ENCODE measurements around the gene SERBP1. TPM values are rescaled to one million over a fixed set of nuclear protein-coding genes. Genes with fewer than 3 reads are reported as not detected.

Gene SERBP1
- total and polyA plus RNA-seq, 2 of the 8 experiments (the other 6 are each of a cell fraction or from before 2014, with no cell fraction given): 229 to 536 TPM

- H3K4ac ChIP-seq (replicated peaks; ENCODE audit: insufficient read length, low read depth, low read length): no peak overlapping the region
- CTCF ChIA-PET (ENCODE audit: partially characterized antibody): interaction anchor here (0.7 to 1.4 kb wide), 4 partner anchors 20 to 152 kb away, joined by 3 to 7 read pairs (median 3); no protein-coding TSS in a partner anchor
- TF ChIP-seq, protein P1, sequence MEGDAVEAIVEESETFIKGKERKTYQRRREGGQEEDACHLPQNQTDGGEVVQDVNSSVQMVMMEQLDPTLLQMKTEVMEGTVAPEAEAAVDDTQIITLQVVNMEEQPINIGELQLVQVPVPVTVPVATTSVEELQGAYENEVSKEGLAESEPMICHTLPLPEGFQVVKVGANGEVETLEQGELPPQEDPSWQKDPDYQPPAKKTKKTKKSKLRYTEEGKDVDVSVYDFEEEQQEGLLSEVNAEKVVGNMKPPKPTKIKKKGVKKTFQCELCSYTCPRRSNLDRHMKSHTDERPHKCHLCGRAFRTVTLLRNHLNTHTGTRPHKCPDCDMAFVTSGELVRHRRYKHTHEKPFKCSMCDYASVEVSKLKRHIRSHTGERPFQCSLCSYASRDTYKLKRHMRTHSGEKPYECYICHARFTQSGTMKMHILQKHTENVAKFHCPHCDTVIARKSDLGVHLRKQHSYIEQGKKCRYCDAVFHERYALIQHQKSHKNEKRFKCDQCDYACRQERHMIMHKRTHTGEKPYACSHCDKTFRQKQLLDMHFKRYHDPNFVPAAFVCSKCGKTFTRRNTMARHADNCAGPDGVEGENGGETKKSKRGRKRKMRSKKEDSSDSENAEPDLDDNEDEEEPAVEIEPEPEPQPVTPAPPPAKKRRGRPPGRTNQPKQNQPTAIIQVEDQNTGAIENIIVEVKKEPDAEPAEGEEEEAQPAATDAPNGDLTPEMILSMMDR (IDR thresholded peaks at IDR 0.05; ENCODE audit: control extremely low read depth in 1 of 3, insufficient read depth in 1 of 3, low read depth in 1 of 3, low read length in 3 of 3): no peak
- TF ChIP-seq ZNF274 (IDR thresholded peaks at IDR 0.05; ENCODE audit: borderline replicate concordance, extremely low read depth, low read length) (no peak), RXRA (IDR thresholded peaks at IDR 0.05; ENCODE audit: insufficient read depth, low read depth, low read length) (no peak), KDM1A (IDR thresholded peaks at IDR 0.05; ENCODE audit: borderline replicate concordance, low read length) (no peak), RAD21 (IDR thresholded peaks at IDR 0.05 in 1 of 2, conservative IDR thresholded peaks at IDR 0.05 in 1 of 2; ENCODE audit: low read depth in 2 of 2, low read length in 2 of 2) (no peak), CREB1 (IDR thresholded peaks at IDR 0.05) (no peak), CTBP2 (IDR thresholded peaks at IDR 0.05; ENCODE audit: borderline replicate concordance, insufficient read depth, insufficient read length, low read length) (no peak), FOSL1 (IDR thresholded peaks at IDR 0.05; ENCODE audit: insufficient read depth, low read depth, low read length) (no peak), NANOG (IDR thresholded peaks at IDR 0.05; ENCODE audit: insufficient read depth, low read depth, low read length, poor library complexity, severe bottlenecking) (no peak), POLR2AphosphoS5 (IDR thresholded peaks at IDR 0.05; ENCODE audit: low read depth, low read length) (no peak), CBX8 (IDR thresholded peaks at IDR 0.05; ENCODE audit: borderline replicate concordance, low read depth, low read length) (no peak)
Observed at GRCh38 chr1:67368046-67368514, 62.1 kb downstream of the SERBP1 start.

More at GRCh38 chr1:67368046-67368514, 62.1 kb downstream of the SERBP1 start:
- Histone ChIP-seq H4K20me1 (replicated peaks in 1 of 2; ENCODE audit: control insufficient read depth in 1 of 2, insufficient read depth in 2 of 2, low read length in 2 of 2) (no peaks in the 10 kb centered on the region), H3K18ac (ENCODE audit: extremely low read depth, low read length) (no peak overlapping the region), H4K8ac (ENCODE audit: extremely low read depth, insufficient read depth, low read length) (no peak overlapping the region), H3K79me1 (ENCODE audit: low read depth, low read length) (no peaks in the 10 kb centered on the region), H3K56ac (replicated peaks; ENCODE audit: insufficient read length, low read depth, low read length) (no peak overlapping the region), H2BK120ac (replicated peaks; ENCODE audit: low read depth, low read length) (no peak overlapping the region), H3K36me3 (ENCODE audit: control insufficient read depth in 2 of 4, insufficient read depth in 4 of 4, low read length in 3 of 4) (no peaks in the 10 kb centered on the region), H3K4me1 (replicated peaks in 1 of 4; ENCODE audit: control insufficient read depth in 3 of 4, insufficient read depth in 4 of 4, low read length in 3 of 4) (peaks cover 0 to 3% (median 1%) of the 10 kb centered on the region in 4 experiments; a peak in 2 of 7 replicates), H3K9ac (replicated peaks in 1 of 4; ENCODE audit: extremely low read depth in 1 of 4, low read depth in 3 of 4, low read length in 3 of 4) (no peak overlapping the region), H2BK20ac (ENCODE audit: low read length) (no peak overlapping the region), H2BK15ac (ENCODE audit: low read length) (no peak overlapping the region), H3K23ac (ENCODE audit: insufficient read length) (no peak overlapping the region), H2AFZ (ENCODE audit: low read length) (no peak overlapping the region), H4K5ac (ENCODE audit: insufficient read length, low read depth, low read length) (no peak overlapping the region), H3K23me2 (ENCODE audit: low read depth, low read length) (no peaks in the 10 kb centered on the region), H3K4me3 (ENCODE audit: extremely low read depth in 1 of 4, insufficient read depth in 2 of 4, low read depth in 3 of 4, low read length in 4 of 4) (no peak overlapping the region), H3K79me2 (ENCODE audit: control insufficient read depth in 1 of 2, insufficient read depth in 2 of 2, low read length in 2 of 2) (no peaks in the 10 kb centered on the region), H2BK12ac (ENCODE audit: low read depth, low read length) (no peak overlapping the region), H2BK5ac (ENCODE audit: low read depth, low read length) (no peak overlapping the region), H3K14ac (ENCODE audit: insufficient read length) (no peak overlapping the region), H3K9me3 (ENCODE audit: insufficient read depth in 2 of 2, low read depth in 1 of 2, low read length in 1 of 2) (no peaks in the 10 kb centered on the region), H2AK5ac (ENCODE audit: low read depth, low read length) (no peak overlapping the region), H3K27ac (ENCODE audit: low read depth, low read length) (no peak overlapping the region), H3K4me2 (ENCODE audit: insufficient read depth in 1 of 2, low read depth in 2 of 2, low read length in 2 of 2) (no peak overlapping the region), H3K27me3 (replicated peaks in 1 of 4; ENCODE audit: control insufficient read depth in 3 of 4, extremely low read depth in 1 of 4, insufficient read depth in 3 of 4, low read length in 3 of 4) (no peaks in the 10 kb centered on the region), H4K91ac (replicated peaks; ENCODE audit: insufficient read length, low read length) (no peak overlapping the region)
- POLR2A ChIA-PET (ENCODE audit: partially characterized antibody): interaction anchor here (1.1 kb wide), 1 partner anchor 38 kb away, joined by 5 read pairs; no protein-coding TSS in a partner anchor
- DNase-seq (ENCODE audit: low read depth in 1 of 2, low spot score in 2 of 2) (no peak), FAIRE-seq (no peak)
- WGBS, 2 experiments (ENCODE audit: extremely low coverage in 1 of 2, insufficient coverage in 1 of 2, insufficient read length in 1 of 2, insufficient replicate concordance in 2 of 2, low coverage in 1 of 2, low lambda C conversion rate in 2 of 2, missing lambda C conversion rate in 1 of 2): 92% methylated on average over 1 of the region's 1 CpG; no CpG with 5 or more reads in 1 of the 2 experiments
